Measurements from ENCODE around the gene PLCB3. TPM values are rescaled to one million over a fixed set of nuclear protein-coding genes. Genes with fewer than 3 reads are reported as not detected.

PLCB3 gene
- total and polyA plus RNA-seq, 10 of the 15 experiments (the other 5 are each of a cell fraction or from before 2014, with no cell fraction given): 0.03 to 10.3 (median 3.3) TPM

DNA sequence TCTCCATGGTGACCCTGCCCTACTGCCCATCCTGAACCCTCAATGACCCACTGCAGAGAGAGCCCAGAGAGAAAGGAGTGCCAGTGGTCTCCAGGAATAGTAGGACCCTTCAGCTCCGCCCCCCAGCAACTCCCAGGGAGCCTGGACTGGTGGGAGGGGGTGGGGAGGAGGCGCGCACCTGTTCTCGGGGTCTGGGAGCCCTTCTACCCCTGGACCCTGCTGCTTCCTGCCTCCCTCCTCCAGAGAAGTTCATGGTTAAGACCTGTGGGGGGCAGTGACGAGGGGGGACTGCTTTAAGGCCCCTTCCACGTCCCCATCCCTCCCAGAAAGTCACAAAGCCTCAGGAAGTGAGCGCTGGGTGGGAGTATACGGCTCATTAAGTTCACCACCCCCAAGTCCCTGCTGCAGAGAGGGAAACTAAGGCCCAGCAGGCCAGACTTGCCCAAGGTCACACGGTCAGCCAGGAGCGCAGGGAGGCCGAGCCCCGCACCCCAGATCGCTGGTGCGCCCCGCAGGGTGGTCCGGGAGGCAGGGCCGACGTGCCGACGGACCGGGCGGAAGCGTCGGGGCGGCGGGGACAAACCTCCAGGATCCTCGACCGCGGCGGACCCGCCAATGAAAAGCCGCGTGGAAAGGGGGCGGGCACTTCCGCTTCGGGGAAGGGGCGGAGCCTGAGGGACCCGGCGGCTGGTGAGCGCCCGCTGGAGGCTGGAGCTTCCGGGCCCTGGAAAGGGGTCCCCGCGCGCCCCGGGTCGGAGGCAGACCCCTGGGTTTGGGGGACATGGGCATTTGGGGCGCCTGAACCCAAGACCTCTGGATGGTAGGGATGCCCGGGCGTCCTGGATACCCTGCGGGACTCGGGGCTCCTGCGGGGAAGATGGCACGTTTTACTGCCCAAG lies 25.5 kb upstream of the PLCB3 start, which contains the start of the genes NUDT22 and TRPT1 (continued):
- TF ChIP-seq, protein P1, sequence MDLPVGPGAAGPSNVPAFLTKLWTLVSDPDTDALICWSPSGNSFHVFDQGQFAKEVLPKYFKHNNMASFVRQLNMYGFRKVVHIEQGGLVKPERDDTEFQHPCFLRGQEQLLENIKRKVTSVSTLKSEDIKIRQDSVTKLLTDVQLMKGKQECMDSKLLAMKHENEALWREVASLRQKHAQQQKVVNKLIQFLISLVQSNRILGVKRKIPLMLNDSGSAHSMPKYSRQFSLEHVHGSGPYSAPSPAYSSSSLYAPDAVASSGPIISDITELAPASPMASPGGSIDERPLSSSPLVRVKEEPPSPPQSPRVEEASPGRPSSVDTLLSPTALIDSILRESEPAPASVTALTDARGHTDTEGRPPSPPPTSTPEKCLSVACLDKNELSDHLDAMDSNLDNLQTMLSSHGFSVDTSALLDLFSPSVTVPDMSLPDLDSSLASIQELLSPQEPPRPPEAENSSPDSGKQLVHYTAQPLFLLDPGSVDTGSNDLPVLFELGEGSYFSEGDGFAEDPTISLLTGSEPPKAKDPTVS (IDR thresholded peaks at IDR 0.05; ENCODE audit: low read depth, low read length): no peak
- TF ChIP-seq SUZ12 (IDR thresholded peaks at IDR 0.05; ENCODE audit: unreplicated experiment) (no peak), CBFB (IDR thresholded peaks at IDR 0.05; ENCODE audit: low read depth) (0 out of 2 replicates have a peak, but pooled peaks have one; percentile 41), SPI1 (IDR thresholded peaks at IDR 0.05; ENCODE audit: borderline replicate concordance, insufficient read depth, low read depth, low read length) (peak; percentile 79), ETV6 (conservative IDR thresholded peaks at IDR 0.05 in 1 of 2, IDR thresholded peaks at IDR 0.05 in 1 of 2; ENCODE audit: borderline replicate concordance in 1 of 2, low read depth in 1 of 2) (no peak), YBX1 (IDR thresholded peaks at IDR 0.05) (no peak), NFIC (IDR thresholded peaks at IDR 0.05; ENCODE audit: low read depth, low read length) (no peak), POLR2AphosphoS5 (IDR thresholded peaks at IDR 0.05; ENCODE audit: low read length) (peak; percentile 74), SP1 (IDR thresholded peaks at IDR 0.05; ENCODE audit: low read depth, low read length) (peak; percentile 60), RELA (IDR thresholded peaks at IDR 0.05; ENCODE audit: borderline replicate concordance, partially characterized antibody) (no peak), NRF1 (conservative IDR thresholded peaks at IDR 0.05; ENCODE audit: low read depth, low read length) (no peak), CBX3 (IDR thresholded peaks at IDR 0.05; ENCODE audit: borderline replicate concordance, low read depth) (no peak), ZSCAN29 (IDR thresholded peaks at IDR 0.05) (no peak), KLF5 (IDR thresholded peaks at IDR 0.05; ENCODE audit: partially characterized antibody) (no peak), POLR2AphosphoS2 (IDR thresholded peaks at IDR 0.05; ENCODE audit: low read depth, low read length) (peak; percentile 59), SUPT20H (IDR thresholded peaks at IDR 0.05; ENCODE audit: borderline replicate concordance, control insufficient read depth, low read depth, low read length) (no peak), PKNOX1 (IDR thresholded peaks at IDR 0.05) (no peak), BHLHE40 (IDR thresholded peaks at IDR 0.05; ENCODE audit: borderline replicate concordance in 1 of 2, low read depth in 2 of 2, low read length in 1 of 2) (peak; percentile 9 to 76; a peak in 2 of 4 replicates)
- TF ChIP-seq, protein P2, sequence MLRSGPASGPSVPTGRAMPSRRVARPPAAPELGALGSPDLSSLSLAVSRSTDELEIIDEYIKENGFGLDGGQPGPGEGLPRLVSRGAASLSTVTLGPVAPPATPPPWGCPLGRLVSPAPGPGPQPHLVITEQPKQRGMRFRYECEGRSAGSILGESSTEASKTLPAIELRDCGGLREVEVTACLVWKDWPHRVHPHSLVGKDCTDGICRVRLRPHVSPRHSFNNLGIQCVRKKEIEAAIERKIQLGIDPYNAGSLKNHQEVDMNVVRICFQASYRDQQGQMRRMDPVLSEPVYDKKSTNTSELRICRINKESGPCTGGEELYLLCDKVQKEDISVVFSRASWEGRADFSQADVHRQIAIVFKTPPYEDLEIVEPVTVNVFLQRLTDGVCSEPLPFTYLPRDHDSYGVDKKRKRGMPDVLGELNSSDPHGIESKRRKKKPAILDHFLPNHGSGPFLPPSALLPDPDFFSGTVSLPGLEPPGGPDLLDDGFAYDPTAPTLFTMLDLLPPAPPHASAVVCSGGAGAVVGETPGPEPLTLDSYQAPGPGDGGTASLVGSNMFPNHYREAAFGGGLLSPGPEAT (IDR thresholded peaks at IDR 0.05; ENCODE audit: low read depth): 0 out of 2 replicates have a peak, but pooled peaks have one; percentile 25
- TF ChIP-seq, protein P3, sequence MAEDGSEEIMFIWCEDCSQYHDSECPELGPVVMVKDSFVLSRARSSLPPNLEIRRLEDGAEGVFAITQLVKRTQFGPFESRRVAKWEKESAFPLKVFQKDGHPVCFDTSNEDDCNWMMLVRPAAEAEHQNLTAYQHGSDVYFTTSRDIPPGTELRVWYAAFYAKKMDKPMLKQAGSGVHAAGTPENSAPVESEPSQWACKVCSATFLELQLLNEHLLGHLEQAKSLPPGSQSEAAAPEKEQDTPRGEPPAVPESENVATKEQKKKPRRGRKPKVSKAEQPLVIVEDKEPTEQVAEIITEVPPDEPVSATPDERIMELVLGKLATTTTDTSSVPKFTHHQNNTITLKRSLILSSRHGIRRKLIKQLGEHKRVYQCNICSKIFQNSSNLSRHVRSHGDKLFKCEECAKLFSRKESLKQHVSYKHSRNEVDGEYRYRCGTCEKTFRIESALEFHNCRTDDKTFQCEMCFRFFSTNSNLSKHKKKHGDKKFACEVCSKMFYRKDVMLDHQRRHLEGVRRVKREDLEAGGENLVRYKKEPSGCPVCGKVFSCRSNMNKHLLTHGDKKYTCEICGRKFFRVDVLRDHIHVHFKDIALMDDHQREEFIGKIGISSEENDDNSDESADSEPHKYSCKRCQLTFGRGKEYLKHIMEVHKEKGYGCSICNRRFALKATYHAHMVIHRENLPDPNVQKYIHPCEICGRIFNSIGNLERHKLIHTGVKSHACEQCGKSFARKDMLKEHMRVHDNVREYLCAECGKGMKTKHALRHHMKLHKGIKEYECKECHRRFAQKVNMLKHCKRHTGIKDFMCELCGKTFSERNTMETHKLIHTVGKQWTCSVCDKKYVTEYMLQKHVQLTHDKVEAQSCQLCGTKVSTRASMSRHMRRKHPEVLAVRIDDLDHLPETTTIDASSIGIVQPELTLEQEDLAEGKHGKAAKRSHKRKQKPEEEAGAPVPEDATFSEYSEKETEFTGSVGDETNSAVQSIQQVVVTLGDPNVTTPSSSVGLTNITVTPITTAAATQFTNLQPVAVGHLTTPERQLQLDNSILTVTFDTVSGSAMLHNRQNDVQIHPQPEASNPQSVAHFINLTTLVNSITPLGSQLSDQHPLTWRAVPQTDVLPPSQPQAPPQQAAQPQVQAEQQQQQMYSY (CRISPR knock-in tag; IDR thresholded peaks at IDR 0.05): no peak
